ENCODE data around the gene ALOX12B. TPM values are rescaled to one million over a fixed set of nuclear protein-coding genes. Genes with fewer than 3 reads are reported as not detected.

ALOX12B gene
- not detected in 2 replicates for total RNA-seq

DNA sequence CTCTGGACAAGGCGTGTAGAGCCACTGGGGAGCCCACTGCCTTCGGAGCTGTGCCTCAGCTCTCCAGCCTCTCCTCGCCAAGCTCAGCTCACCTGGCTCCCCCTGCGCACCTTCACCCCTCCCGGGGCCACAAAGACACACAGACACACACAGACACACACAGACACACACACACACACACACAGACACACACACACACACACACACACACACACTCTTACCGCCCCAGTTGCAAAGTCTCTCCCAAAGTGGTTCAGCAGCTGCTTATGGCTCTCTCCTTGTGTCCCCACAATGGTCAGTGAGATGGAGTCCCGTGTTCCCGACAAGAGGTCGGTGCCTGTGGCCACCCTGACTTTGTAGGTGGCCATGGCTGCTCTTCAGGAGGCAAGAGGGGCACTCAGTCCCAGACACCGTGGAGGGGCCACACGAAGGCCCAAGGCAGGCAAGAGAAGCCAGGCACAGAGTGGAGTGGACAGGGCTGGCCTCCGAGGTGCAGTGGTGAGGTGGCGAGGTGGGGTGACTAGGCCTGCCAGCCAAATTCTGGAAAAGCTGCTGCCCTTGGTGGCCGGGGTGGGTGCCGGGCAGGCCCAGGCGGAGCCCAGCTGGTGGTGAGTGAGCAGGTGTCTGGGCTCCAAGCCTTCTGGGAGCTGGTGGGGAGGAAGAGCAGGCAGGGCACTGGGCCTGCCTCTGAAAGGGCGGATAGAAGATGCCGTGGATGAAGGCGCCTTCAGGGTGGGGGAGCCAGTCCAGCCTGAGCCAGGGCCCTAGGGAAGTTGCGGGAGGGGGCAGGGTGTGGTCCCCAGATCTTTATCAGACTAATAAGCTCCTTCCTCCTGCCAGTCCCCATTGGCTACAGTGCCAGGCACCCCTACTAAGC lies at the start of gene ALOX12B:
Gene ALOX12B, minus strand, starts transcription at position 642 of the 877 bp plus-strand sequence. Its CDS starts 274 bp downstream, at position 368.

DNA sequence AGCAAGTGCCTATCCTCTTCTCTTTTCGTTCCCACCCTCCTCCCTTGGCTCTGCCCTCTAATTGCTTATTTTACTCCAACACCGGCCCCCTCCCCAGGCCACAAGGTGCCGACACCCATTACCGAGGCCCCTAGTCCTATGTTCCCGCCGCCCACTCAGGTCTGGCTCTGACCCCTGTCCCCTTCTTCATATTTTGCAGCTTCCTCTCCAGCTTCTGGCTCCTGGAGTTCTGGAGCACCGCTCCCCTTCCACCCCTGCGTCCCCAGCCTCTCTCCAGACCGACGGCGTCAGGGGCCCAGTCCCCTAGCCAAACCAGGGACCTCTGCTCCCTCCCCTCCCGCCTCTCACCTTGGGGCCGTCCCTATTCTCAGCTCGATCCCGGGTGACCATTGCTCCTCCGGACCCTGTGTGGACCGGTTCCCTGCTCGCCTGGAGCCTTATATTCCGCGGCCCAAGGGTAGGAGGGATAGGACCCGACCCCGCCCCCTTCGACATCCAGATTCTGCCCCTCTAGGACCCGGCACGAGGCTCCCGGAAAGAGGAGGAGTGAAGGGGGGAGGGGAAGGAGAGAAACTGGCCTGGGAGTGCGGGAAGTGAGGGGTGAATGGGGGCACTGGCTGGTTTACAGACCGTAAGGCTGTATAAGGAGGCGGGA lies 36.3 kb upstream of the ALOX12B start, which contains the start of gene HES7:
Gene HES7, minus strand, starts transcription at position 412 of the 655 bp plus-strand sequence. Its CDS starts 22 bp downstream, at position 390.

DNA sequence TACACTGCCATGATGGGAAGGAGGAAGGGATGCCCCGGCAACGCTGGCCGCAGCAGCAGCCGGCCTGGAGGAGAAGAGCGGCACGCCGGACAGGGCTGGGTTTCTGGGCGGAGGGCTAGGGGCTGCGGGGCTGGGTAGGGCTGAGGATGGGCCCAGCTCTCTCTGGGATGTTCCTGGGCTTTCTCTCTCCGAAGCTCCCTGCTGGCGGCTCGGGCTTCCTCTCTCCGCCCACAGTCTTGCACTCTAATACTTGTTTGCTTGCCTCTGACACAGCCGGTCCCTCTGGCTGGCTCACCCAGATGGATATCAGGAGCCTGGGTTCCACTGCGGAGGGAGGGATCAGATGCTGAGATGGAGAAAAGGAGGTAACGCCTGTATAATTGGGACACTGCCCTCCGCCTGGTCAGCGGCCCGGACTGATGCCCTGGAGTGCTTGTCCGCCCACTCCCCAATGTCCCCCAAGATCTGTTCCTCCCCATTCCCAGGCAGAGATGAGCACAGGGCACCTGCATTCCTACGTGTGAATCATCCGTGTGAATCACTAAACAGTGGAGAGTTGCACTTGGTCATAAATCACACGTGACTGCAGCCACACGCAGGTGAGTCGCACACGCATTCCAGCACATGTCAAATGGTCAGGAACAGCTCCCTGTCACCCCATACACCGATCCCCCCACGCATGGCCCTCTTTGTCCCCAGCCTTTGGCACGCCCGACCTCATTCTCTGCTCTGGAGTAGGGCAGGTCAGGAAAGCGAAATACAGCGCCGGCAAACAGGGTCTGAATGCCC lies 30.7 kb upstream of the ALOX12B start, which contains the start of gene ALOXE3:
Gene ALOXE3, minus strand, starts transcription at position 535 of the 789 bp plus-strand sequence. Its CDS starts 524 bp downstream, at position 11.

DNA sequence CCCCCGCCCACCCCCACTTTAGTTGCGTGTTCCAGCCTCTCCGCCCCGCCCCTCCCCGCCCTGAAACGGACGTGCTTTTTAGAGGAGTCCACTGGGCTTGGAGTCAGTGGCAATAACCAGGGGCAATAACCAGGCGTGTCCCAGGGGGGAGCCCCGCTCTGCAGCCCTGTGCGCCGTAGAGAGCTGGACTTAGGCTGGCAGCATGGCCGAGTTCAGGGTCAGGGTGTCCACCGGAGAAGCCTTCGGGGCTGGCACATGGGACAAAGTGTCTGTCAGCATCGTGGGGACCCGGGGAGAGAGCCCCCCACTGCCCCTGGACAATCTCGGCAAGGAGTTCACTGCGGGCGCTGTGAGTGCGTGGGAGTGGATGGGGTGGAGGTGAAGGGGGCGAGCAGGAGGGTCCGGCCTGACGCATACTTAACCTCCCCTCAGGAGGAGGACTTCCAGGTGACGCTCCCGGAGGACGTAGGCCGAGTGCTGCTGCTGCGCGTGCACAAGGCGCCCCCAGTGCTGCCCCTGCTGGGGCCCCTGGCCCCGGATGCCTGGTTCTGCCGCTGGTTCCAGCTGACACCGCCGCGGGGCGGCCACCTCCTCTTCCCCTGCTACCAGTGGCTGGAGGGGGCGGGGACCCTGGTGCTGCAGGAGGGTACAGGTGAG lies 48.4 kb downstream of the ALOX12B start, which contains the start of gene ALOX15B:
Gene ALOX15B, plus strand, starts transcription at position 106 of the 657 bp plus-strand sequence. Its CDS starts 97 bp downstream, at position 203.

Small RNA genes lying within 50 kb of the gene (small RNA-seq; reads per million reads assigned to genes)
- gene MIR4314 = not detected

Other genes with a start within 250 kb of the ALOX12B start
- 0.39 and 1.2 TPM in 2 replicates for gene TMEM88, start 232.7 kb downstream of the ALOX12B start, total RNA-seq
- gene NAA38, start 230.2 kb downstream of the ALOX12B start, total RNA-seq = 32.9 and 34.7 TPM in 2 replicates
- gene CYB5D1, start 229.7 kb downstream of the ALOX12B start, total RNA-seq = 10.2 and 13.1 TPM in 2 replicates
- 80.5 and 94.1 TPM in 2 replicates for gene CHD3, start 198.9 kb downstream of the ALOX12B start, total RNA-seq
- 2.3 and 3.0 TPM in 2 replicates for gene RNF227, start 171.4 kb downstream of the ALOX12B start, total RNA-seq
- 0.22 and 0.52 TPM in 2 replicates for gene KCNAB3, start 157.9 kb downstream of the ALOX12B start, total RNA-seq
- 39.6 and 43.9 TPM in 2 replicates for gene TRAPPC1, start 155.8 kb downstream of the ALOX12B start, total RNA-seq
- 23.1 and 24.4 TPM in 2 replicates for gene CNTROB, start 155.5 kb downstream of the ALOX12B start, total RNA-seq
- not detected in 2 replicates for gene GUCY2D, start 85.1 kb downstream of the ALOX12B start, total RNA-seq
- under 0.01 and 0.32 TPM in 2 replicates for gene ALOX15B, start 48.7 kb downstream of the ALOX12B start, total RNA-seq
- not detected in 2 replicates for gene ALOXE3, start 30.8 kb upstream of the ALOX12B start, total RNA-seq
- not detected in 2 replicates for gene HES7, start 36.4 kb upstream of the ALOX12B start, total RNA-seq
- gene PER1, start 64.7 kb upstream of the ALOX12B start, total RNA-seq = 12.3 and 16.6 TPM in 2 replicates
- 4.1 and 5.1 TPM in 2 replicates for gene VAMP2, start 75.2 kb upstream of the ALOX12B start, total RNA-seq
- 13.5 and 31.2 TPM in 2 replicates for gene TMEM107, start 88.7 kb upstream of the ALOX12B start, total RNA-seq
- 5.0 and 5.9 TPM in 2 replicates for gene BORCS6, start 102.5 kb upstream of the ALOX12B start, total RNA-seq
- 11.1 and 12.3 TPM in 2 replicates for gene AURKB, start 122.9 kb upstream of the ALOX12B start, total RNA-seq
- gene CTC1, start 160.3 kb upstream of the ALOX12B start, total RNA-seq = 6.4 TPM in 2 replicates
- 13.0 and 17.5 TPM in 2 replicates for gene PFAS, start 161.6 kb upstream of the ALOX12B start, total RNA-seq
- gene RANGRF, start 201.0 kb upstream of the ALOX12B start, total RNA-seq = 8.6 and 9.0 TPM in 2 replicates
- 0.65 and 1.3 TPM in 2 replicates for gene SLC25A35, start 207.7 kb upstream of the ALOX12B start, total RNA-seq
- 0.11 TPM in 1 of 2 replicates, not detected in the other for gene ARHGEF15, start 222.5 kb upstream of the ALOX12B start, total RNA-seq

All from articular chondrocyte of knee joint (primary cell).